Hematopoietic multipotent progenitor cell treated with erythropoietin and hydrocortisone succinate and interleukin-3 and kit ligand, for 17 days (in vitro differentiated cells): ENCODE results near the gene SMC3.

Experiments used
- DNase-seq: peaks from one replicate; pipeline ENCODE4 v3.0.0-alpha.2; 2015; ENCODE audit warnings: low spot score

The SMC3 gene

DNA sequence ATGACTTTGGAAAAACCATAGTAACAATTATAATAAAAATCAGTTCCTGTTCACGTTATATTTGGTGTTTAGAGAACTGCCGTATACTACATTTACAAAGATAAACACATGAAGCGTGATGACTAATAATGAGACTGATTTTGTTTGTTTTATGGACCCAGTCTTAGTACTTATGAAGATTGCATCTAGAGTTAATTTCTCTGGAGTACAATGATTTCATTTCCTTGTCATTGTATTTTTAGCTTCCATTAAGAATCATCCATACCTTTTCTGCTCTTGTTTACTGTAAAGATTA, 79.6 kb downstream of the SMC3 start:
- no peak for DNase-seq

DNA sequence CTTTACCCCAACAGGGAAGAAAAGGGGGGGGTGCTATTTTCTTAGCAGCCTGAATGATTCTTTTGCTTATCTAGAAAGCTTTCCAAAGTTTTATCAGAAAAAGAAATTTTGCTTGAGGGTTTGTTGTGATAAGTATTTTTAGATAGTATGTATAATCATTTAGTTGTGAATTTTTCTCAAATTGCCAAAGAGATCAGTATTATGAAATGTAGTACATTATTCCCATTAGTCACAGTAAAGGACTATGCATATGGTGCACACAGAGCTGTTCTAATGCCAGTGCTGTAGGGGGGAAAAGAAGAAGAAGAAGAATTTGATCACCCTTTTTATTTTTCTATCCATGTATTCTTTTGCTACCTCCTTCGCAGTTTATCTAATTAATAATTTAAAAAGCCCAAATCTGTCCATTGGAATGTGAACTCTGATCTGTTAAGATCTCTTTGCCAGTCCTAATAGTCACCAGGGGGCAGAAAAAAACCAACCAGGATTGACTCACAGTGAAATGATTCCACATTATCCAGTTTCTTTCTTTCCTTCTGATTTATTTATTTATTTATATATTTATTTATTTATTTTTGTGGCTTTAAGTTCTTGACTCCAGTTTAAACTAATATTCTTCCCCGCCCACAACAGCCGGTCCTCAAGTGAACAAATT, 81.3 kb downstream of the SMC3 start:
- no peak for DNase-seq

DNA sequence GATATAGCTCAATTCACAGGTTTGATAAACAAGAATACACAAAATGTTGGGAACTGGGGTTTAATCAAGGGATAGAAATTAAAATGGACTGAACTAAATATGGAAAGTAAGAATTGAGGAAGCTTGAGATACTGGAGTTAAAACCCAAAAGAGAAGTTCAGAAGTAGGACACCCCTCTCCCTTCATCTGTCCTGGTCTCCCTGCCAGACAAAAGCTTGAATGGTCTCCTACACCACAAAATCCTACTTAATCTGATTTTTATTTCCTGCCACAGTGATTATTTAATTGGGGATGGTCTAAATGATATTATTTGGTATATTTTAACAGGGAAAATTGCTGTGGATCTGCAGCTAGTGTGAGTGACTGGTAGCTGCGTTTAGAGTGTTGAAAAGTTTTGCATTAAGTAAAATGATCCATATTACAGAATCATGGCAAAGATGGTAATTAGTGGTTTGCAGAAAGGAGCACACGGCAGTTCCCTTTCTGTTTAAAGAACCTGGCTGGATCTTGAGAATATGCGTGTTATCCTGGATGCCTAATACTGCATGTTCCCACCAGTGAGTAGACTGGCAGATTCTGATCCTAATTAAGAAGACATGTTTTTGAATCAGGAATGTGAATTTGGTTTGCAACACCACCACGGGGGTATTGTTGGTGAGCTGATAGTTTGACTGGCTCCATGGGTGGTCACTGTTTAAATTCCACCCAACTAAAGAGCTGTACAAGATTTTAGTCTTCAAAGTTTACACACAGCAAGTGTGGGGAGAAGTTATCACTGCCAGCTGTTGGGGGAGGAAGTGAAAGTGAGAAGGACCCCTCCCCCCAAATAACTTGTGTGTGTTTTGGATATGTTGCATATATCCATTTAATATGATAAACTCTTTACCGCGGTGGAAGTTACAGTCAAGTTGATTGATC, 82.1 kb downstream of the SMC3 start:
- no peak for DNase-seq

DNA sequence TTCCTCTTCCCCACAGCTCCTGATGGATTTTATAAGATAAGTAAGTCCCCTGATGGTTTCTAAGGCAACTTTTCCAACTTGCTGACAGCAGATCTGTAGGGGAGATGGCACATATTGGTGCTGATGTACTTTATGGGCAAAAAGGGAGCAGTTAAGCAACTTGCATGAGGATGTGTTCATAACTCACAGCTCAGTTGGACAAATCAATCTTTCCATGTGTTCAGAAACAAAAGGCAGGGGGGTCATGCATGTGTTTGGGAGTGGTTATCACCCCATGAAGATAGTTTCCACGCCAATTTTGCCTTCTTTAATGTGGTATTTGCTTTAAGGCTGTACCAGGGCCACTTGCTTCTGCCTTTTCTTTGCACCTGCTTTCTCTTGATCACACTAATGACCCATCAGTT, 82.8 kb downstream of the SMC3 start:
- DNase-seq, result no peak

DNA sequence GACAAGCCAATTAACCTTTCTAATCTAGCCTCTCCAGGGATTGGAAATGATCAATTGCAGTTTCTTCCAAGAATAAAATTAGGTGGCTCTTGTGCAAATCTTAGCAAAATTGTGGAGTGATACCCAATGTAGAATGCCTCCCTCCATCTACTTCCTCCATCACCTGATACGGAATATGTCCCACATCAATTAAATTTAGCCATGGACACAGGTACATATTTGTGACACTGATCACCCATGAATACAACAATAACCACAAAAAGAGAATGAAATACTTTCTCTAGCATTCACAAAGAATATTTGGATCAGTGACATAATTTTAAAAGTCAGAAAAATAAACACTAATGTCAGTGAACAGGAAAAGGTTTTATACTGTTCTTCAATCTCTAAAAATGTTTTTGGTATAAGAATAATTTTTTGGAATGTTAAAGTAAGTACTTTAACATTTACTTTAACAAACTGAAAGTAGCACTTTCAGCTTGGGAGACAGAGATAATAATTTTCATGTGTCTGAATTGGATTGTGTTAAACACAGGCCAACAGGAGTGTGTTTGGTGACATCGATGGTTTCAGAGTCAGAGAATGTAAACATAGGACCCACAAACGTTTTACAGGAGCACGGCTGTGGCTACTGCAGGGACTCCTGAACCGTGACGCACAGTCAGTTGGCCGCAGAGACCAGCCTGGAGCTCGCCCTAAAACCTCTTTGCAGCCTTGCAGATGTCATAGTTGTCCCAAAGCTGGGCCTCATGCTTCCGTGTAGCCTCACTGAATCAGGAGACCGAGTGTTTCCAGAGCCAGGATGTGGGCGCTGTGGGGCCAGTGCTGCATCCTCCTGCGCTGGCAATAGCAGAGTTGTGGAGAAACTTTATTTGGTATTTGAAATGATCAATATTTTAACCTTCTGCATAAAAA, 83.8 kb downstream of the SMC3 start:
- DNase-seq, result no peak

DNA sequence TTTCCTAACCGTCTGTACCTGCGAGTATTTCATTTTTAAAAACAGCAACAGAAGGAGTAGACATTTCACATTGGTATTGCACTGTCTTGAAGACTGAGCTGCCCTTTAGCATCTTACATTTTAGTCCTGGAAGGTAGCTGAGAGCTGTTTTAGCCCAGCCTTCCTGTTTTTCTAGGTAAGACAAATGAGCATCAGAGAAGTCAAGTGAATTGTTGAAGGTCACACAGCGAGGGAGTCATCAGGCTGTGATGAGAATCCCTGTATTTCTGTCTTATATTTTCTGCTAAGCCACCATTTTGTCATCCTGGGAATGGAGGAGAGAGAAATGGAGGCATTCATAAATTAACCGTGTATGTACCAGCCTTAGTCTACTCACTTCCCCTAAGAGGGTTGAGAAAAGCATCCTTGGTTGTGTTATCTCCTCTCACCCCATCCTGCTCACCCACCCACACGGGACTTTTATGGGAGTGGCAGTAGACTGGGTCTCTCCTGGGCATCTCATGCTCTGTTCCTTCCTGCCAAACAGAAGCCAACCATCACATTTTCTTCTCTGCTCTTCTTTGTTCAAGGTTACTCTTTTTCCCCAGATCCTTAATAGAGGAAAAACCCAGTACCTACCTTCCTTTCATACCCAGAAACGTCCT, 85.1 kb downstream of the SMC3 start:
- DNase-seq, result no peak
